HG03558 (cell line): Measurements from ENCODE around the gene SAMD4B.
A peak's percentile ranks its signal among the peaks of the same experiment; 100 is the strongest.

Experiments used
- ATAC-seq: cut with Tn5 transposase; IDR thresholded peaks from one replicate; pipeline ENCODE4 v1.9.1; 2021; ENCODE audit warnings: moderate number of reproducible peaks; ENCODE audit not compliant: unreplicated experiment; ENCODE audit errors: extremely low read depth

The SAMD4B gene

DNA sequence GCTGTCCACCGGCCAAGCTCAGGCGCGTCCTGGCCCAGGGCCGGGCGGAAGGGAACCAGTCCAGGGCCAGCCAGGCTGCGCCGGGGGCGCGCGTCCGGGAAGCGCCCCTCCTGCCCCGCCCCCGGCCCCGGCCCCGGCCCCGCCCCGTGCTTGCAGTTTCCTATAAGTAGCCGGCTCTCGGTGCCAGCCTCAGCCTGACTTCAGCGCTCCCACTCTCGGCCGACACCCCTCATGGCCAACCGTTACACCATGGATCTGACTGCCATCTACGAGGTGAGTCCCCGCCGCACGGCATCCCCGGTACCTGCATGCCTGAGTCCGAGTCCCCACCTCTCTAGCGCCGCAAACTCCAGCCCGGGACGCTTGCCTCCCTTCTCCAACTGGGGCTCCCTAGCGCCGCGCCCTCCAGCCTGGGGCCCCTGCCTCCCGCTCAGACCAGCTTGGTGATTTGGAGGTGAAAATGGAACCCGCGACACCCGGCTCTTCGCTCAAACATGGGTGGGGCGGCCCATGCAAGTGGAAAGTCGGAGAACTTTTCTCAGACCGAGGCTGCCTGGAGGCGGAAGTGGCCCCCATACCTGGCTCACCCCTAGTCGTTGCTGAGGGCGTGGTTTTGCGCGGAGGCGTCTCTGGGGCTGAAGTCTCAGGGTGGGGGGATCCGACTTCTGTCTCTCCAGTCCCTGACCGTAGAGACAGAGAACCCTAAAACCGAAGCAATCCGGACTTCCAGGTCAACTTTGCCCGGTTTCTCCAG is 64.6 kb downstream of the SAMD4B start, which contains the start of gene ZFP36:
Gene ZFP36 (plus strand): TSS at position 192 of the 754 bp plus-strand sequence. CDS start 58 bp downstream, at position 250.
- no peak for ATAC-seq

DNA sequence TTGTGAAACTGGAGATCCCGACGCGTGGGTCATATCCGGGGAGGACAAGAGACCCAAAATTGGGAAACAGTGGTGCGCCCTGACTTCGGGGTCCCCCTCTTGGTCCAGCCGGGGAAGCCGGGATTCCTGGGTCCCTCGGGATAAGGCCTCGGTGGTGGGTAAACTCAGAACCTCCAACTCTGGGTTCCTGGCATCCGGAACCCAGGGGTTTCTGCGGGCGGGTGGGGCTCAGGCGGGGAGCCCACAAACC is 65.1 kb downstream of the SAMD4B start:
- no peak for ATAC-seq

DNA sequence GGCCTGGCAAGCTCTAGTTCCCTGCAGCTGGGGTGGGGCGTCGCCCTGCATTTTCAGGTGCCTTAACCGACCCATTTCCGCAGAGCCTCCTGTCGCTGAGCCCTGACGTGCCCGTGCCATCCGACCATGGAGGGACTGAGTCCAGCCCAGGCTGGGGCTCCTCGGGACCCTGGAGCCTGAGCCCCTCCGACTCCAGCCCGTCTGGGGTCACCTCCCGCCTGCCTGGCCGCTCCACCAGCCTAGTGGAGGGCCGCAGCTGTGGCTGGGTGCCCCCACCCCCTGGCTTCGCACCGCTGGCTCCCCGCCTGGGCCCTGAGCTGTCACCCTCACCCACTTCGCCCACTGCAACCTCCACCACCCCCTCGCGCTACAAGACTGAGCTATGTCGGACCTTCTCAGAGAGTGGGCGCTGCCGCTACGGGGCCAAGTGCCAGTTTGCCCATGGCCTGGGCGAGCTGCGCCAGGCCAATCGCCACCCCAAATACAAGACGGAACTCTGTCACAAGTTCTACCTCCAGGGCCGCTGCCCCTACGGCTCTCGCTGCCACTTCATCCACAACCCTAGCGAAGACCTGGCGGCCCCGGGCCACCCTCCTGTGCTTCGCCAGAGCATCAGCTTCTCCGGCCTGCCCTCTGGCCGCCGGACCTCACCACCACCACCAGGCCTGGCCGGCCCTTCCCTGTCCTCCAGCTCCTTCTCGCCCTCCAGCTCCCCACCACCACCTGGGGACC is 65.6 kb downstream of the SAMD4B start:
- no peak for ATAC-seq

DNA sequence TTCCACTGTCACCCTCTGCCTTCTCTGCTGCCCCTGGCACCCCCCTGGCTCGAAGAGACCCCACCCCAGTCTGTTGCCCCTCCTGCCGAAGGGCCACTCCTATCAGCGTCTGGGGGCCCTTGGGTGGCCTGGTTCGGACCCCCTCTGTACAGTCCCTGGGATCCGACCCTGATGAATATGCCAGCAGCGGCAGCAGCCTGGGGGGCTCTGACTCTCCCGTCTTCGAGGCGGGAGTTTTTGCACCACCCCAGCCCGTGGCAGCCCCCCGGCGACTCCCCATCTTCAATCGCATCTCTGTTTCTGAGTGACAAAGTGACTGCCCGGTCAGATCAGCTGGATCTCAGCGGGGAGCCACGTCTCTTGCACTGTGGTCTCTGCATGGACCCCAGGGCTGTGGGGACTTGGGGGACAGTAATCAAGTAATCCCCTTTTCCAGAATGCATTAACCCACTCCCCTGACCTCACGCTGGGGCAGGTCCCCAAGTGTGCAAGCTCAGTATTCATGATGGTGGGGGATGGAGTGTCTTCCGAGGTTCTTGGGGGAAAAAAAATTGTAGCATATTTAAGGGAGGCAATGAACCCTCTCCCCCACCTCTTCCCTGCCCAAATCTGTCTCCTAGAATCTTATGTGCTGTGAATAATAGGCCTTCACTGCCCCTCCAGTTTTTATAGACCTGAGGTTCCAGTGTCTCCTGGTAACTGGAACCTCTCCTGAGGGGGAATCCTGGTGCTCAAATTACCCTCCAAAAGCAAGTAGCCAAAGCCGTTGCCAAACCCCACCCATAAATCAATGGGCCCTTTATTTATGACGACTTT is 66.4 kb downstream of the SAMD4B start:
- ATAC-seq, result no peak

DNA sequence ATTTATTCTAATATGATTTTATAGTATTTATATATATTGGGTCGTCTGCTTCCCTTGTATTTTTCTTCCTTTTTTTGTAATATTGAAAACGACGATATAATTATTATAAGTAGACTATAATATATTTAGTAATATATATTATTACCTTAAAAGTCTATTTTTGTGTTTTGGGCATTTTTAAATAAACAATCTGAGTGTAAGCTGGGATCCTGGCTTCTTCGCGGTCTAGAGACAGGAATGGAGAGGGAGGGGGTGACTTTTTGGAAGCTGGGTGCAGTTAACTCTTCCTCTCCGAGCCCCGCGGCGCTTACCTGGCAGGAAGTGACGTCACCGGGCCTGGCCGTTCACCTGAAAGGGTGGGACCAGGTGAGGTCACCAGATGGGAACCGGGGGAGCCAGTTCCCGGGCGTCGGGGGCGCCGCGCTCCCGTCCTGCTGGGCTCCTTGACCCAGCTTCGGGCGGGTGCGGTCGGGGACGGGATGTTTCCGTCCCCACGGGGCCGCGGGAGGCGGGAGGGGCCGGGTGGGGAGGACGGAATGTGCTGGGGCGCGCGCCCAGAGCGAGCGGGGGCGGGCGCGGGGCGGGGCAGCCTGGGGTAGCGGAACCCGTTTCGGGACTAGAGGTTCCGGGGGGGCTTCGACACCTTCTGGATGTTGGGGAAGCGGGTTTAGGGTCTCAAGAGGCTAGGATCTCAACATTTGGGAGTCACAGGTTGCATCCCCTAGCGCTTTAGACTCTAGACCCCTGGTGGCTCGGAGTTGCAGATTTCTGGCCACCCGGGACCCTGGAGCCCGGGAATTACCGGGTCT is 67.2 kb downstream of the SAMD4B start:
- ATAC-seq, result no peak

DNA sequence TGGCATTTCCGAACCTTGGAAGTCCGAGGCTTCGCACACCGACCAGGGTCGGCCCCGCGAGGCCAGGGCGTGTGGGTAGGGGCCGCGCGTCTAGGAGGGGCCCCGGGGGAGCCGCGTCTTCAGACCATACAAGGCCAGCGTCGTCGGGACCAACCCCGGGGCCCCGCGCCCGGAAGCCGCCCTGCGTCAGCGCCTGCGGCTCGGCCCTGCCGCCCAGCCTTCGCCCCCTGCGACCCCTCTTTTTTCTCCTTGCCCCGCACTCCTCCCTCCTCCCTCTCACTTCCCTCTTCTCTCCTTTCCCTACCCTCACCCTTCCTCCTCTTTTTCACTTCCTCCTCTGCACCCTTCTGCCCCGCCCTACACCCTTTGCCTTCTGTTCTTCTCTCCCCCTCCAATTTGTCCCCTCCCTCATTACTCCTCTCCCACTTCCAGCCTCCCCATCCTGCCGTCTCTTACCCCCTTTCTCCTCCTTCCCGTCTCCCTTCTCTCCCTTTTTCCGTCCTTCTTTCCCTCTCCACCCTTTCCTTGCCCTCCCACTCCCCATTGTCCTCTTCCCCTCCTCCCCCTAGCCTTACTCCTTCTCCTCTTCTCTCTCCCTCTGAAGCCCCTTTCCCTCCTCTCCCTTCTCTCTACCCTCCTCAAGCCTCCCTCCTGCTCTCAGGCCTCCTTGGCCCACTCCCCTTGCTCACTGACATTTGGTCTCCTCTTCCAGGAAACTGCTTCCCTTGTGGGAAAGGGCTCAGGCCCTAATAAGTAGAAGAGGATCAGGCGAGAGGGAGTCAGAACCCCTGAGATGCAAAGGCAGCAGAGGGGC is 68.0 kb downstream of the SAMD4B start:
- no peak for ATAC-seq

DNA sequence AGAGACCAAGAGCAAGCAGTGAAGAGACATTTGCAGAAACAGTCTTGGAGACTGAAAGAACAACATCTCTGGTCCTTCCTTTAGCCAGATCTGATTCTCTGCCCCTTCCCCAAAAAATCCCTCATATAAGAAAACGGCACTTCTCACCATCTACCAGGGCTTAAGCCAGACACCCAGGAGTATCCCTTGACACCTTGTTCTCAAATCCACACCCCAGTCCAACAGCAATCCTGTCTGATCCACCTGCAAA is 68.5 kb downstream of the SAMD4B start:
- no peak for ATAC-seq

DNA sequence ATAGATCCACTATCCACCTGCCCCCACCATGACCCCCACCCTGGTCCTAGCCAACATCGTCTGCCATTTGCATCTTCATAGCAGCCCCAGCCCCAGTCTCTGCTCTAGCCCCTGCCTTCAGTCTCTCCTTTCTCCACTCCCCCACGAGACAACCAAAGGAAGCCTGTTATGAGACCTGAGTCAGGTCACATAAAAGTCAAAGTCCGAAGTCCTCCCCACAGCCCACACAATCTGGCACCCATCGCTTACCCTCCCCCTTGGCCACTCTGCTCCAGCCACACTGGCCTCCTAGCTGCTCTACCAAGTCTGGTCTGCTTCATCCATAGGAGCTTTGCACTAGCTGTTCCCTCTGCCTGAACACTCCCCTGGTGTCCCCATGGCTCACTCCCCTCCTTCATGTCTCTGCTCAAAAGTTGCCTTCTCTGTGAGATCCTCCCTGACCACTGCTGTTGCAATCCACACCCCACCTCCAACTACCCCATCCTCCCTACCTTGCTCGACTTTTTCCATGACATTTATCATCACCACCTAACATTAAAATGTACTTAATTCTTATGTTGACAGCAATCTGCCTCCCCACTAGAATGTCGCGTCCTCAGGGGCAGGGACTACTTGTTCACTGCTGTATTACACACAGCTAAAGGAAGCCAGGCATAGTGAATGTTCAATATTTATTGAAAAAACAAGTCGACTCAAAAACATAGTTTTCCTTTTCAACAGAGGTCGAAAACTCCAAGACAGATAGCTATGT is 69.0 kb downstream of the SAMD4B start:
- ATAC-seq, result no peak

DNA sequence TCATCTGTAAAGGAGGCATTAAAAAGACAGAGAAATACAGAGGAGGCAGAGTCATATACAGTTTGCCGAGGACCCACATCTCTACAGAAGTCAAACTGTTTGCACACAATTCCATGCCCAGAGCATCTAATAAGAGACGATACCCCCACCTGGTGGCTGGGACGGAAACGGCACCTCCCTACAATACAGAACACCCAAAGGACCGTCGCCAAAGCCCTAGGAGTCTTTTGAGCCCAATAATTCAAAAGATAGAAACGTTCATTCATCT is 69.5 kb downstream of the SAMD4B start:
- ATAC-seq, result peak; percentile 15

DNA sequence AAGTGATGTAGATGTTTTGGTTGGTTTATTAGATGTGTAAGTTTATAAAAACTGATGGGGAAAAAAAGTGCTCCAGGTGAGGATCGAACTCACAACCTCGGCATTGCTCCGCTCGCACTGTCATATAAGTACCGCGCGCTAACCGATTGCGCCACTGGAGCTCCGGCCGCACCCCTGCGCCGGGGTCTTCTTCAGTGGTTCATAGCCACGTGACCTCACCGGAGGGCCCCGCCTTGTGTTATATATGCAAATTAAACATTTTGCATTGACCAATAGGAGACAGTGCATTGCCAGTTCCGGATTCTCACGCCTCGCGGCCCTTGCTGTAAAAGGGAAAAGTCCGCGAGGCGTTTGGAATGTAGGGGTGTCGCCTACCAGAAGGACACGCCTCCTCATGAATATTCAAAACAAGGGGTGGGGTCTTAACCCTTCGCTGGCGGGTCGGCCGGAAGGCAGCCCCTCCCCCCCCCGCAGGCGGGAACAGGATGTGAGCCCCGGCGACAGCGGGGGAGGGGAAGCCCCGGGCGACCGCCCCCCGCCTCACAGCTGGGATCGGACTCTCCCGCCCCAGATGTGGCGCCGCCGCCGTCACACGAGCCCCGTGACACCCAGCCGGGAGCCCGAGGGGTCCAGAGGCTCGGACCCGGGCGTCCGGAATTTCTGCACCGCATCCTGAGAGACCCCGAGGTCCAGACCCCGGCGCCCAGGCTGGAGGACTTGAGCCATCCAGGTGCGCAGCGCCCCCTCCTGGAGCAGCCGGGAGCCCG is 70.1 kb downstream of the SAMD4B start, which contains the start of gene PLEKHG2:
Gene PLEKHG2 (plus strand): TSS at position 570 of the 767 bp plus-strand sequence. CDS start 1,418 bp downstream, outside the sequence.
- peak; percentile 43 for ATAC-seq

DNA sequence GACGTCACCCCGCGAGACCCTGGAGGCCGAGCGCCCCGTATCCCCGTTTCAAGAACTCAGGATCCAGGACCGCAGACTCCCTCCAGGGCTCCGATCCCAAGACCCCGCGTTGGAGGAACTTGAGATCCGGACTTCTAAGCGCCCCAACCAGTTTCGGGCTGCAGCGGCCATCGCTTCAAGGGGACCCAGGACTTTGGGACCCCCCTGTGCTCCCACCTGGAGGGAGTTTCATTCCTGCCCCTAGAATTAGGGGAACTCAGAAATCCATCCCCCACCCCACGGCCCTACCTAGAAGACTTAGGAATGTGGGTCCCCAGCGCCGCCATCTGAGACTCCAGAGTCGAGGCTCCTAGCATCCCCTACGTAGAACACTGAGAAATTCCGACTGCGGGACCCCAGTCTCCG is 70.6 kb downstream of the SAMD4B start:
- ATAC-seq, result no peak

DNA sequence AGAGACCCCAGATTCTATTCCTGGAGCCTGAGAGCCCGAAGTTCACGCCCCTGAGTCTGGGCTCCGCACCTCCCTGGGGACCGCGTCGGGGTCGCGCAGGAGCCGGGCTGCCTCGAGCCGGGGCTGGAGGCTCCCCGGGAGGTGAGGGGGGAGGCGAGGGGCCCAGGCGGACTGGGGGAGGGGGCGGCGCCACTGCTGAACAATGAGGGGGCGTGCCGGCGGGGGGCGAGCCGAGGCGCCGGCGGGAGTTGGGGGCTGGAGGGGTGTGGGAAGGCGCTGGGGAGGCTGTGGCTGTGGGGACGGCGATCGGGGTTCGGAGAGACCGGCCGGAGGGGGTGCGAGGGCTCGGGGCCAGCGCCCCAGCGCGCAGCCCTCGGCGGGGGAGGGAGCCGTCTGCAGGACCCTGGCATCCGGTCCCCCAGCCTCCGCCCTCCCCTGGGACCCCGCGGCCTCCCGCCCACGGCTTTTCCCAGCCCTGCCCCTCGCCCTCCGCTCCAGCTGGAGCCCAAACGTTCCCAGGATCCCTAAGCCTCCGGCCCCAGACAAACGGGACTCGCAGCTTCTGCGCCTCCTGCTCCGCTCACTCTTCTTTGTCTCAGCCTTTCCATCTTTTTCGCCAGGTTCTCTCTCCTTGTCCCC is 71.2 kb downstream of the SAMD4B start:
- ATAC-seq, result no peak

DNA sequence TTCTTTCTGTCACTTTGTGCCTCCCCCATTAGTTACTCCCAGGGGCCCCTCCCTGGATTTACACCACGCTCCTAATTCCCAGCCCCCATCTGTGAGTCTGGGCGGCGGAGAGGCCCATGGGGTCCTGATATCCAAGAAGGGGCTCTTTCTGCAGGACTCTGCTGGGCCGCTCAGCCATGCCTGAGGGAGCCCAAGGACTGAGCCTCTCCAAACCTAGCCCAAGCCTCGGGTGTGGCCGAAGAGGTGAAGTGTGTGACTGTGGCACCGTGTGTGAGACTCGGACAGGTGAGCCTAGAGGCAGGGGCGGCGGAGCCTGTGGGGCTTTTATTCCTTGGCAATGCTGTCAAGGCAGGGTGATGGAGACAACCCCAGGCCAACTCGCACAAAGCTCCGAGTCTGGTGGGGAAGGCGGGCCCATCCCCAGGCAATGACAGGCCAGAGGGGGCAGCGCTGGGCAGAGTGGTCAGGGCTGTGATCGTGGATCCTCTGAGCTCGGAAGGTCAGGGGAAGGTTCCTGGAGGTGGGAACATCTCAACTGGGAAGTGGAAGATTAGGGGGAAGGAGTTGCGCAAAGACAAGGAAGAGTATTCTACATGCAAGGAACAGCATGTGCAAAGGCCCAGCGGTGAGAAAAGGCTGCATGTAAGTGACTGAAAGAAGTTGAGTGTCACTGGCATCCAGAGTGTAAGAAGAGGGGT is 71.8 kb downstream of the SAMD4B start:
- no peak for ATAC-seq

DNA sequence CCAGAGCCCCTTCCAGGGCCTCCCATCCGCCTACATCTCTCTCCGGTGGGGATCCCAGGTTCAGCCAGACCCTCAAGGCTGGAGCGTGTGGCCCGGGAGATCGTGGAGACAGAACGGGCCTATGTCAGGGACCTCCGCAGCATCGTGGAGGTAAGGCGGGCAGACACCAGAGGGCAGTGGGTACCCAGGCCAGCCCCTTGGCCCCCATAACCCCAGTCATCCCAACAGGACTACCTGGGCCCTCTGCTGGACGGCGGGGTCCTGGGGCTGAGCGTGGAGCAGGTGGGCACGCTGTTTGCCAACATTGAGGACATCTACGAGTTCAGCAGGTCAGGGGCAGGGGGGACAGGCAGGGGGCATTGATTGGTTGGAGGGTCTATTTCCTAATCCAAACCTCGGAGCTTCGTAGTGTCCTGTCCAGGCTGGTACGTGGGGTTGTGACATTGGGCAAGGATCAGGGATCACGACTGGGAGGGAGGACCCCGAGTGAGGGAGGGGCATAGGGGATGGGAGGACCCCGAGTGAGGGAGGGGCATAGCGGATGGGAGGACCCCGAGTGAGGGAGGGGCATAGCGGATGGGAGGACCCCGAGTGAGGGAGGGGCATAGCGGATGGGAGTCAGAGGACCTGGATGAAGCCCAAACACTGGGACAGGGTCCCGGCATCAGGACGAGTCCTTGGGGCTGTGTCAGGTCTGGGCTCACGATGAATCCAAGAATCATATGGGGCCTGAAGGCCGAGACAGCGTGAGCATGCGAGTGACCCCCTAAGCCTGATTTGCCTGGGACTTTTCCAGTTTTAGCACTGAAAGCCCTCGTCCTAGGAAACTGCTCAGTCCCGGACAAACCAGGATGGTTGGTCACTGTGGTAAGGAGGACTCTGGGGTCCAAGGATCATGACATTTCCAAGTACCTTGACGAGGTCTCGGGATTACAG is 73.2 kb downstream of the SAMD4B start:
- no peak for ATAC-seq

DNA sequence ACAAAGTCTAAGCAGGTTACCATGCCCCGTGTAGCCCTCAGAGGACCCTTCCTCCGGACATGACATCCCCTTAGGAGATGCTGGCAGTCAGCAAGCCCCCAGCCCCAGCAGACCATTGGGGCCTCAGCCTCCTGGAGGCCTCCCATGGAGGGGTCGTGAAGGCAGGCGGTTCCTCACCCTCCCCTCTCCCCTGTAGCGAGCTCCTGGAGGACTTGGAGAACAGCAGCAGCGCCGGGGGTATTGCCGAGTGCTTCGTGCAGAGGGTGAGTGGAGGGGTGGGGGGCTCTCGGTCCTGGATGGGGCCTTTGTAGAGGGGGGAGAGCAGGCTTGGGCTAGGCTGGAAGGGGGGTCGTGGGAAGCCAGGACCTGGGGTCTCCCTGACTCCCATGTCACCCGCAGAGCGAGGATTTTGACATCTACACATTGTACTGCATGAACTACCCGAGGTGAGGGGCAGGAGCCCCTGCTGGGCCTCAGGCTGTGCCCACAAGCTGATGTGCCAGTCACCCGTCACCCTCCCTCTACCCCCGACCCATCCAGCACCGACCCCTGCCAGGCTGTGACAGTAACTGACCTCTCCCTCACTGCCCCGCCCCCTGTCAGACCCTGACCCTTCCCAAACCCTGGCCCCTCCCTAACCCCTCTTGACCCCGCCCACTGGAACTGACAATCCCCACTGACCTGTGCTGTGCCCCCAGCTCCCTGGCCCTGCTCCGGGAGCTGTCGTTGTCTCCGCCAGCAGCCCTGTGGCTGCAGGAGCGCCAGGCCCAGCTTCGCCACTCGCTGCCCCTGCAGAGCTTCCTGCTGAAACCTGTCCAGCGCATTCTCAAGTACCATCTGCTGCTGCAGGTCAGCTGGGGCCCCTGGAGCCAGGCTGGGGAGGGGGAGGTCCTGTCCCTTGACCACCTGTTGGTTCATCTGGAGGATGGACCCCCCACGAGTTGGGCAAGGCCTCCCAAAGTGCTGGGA is 74.2 kb downstream of the SAMD4B start:
- no peak for ATAC-seq
